GM19328 (cell line): ENCODE results near the gene LRP10.
"Not testable (repeated sequence)": the region's sequence is repeated elsewhere in the genome, so short reads cannot be mapped to it uniquely, and the experiment has no call there.

Experiments used
- ATAC-seq: cut with Tn5 transposase; IDR thresholded peaks from one replicate; pipeline ENCODE4 v1.9.1; 2021; ENCODE audit warnings: mild to moderate bottlenecking, moderate library complexity; ENCODE audit not compliant: unreplicated experiment

The LRP10 gene

GRCh38 chr14:22908601-22909000 lies 37.1 kb downstream of the LRP10 start:
- no peak for ATAC-seq

DNA sequence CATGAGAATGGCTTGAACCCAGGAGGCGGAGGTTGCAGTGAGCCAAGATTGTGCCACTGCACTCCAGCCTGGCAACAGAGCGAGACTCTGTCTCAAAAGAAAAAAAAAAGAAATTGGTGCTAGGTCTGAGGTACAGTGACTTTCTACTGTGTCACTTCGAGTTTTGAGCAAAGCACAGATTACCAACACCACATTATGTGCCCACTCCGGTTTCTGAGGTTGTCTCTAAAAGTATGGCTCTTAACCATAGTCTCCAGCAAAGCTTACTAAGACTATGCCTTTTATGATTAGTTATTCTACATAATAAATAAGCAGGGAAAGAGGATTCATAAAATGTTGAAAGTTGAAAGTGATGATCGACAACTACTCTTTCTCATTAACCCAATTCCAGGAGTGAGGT lies 39.4 kb downstream of the LRP10 start:
- no peak for ATAC-seq

DNA sequence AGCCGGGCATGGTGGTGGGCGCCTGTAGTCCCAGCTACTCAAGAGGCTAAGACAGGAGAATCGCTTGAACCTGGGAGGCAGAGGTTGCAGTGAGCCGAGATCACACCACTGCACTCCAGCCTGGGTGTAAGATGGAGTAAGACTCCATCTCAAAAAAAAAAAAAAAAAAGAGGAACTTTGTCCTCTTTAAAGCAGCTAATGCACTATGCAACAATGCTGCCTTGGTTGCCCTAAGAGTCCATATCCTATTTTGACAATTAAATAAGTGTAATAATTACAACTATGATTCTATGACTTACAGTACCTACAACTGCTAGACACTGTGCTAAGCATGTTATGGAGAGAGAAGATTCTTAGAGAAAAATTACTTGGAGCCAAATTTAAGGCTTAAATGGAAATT lies 43.3 kb downstream of the LRP10 start:
- ATAC-seq, result not testable (repeated sequence)

DNA sequence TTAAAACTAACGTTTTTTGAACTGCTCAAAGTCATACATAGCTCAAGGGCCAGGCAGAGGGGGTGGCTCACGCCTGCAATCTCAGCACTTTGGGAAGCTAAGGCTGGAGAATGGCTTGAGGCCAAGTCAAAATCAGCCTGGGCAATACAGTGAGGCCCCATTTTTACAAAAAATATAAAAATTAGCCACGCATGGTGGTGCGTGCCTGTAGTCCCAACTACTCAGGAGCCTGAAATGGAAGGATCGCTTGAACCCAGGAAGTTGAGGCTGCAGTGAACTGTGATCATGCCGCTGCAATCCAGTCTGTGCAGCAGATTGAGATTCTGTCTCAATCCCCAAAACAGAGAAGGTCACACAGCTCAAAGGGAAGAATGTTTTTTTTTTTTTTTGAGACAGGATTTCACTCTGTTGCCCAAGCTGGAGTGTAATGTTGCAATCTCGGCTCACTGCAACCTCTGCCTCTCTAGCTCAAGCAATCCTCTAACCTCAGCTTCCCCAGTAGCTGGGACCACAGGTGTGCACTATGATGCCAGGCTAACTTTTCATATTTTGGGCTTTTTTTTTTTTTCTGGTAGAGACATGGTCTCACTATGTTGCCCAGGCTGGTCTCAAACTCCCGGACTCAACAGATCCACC lies 44.5 kb downstream of the LRP10 start:
- no peak for ATAC-seq

DNA sequence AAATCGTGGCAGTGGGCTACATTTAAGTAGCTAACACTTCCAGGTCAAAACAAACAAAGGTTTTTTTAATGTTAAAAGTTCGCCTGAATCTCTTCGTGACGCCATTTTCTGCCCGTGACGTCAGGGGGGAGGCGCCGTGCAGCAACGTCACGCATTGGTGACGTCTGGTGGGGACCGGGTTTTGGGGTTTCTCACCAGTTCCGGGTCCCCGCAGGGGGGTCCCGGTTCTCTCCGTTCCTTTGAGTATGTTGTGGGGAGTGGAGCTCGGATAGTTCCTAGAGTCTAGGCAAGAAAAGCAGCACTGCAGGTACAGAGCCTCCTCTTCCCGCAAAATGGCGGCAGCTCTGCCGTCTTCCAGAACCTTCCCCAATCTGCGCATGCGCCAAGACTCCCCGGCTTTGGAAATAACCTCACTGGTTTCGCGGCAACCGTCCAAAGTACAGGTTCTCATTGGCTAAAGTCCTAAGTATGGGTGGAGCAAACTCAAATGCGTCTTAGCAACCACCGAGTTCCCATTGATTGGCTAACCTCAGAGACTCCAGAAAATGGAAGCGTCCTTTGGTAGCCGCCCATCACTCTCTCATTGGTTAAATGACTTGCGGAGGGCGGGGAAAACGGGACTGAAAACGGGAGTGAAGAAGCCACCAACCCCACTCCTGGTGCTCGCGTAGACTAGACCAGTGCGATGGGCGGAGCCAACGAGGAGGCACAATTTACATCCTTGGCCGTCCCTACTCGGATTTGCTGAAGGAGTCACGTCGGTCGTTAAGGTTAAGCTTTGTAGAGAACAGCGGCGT lies 47.5 kb downstream of the LRP10 start, which contains the start of gene RBM23:
TSS of gene RBM23 (minus strand) at position 346 of the 797 bp plus-strand sequence.
- peak; percentile 94 for ATAC-seq

GRCh38 chr14:22919601-22919921 lies 48.0 kb downstream of the LRP10 start:
- ATAC-seq, result peak; percentile 5

DNA sequence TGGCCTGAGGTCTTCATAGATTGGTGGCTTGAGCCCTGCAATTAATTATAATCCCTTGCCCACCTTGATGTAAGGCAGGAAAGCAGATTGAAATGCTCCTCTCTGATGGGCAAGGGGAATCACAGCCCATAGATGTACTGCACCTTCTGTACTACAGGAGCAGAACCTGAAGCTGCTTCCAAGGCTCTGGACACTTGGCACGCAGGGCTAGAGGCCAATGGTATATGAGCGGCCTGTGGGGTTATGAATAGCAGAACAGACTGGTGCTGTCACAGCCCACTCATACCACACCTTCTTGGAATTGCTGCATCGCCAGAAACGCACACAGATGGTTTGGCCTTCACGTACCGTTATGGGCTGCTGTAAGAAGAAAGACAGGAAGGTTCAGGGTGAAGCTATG lies 49.2 kb downstream of the LRP10 start:
- ATAC-seq, result no peak

- no peak for ATAC-seq
Observed at GRCh38 chr14:22922294-22922693, 50.8 kb downstream of the LRP10 start.

DNA sequence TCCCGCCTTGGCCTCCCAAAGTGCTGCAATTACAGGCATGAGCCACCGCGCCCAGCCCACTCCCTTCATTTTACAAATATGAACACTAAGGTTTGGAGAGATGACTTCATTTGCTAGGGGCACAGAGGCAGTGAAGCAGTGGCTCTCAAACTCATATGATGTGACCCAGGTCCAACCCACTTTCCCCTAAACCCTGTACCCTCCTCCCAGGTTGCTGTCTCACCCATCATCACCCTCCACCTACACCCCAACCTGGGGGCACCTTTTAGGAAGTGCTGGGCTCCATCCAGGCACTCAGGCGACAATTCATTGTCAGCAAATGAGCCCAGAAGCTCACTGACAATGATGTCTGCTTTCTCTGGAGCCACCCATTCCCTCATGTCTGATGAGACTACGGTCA lies 52.2 kb downstream of the LRP10 start:
- ATAC-seq, result no peak

- no peak for ATAC-seq
Observed at GRCh38 chr14:22925513-22925912, 54.0 kb downstream of the LRP10 start.

DNA sequence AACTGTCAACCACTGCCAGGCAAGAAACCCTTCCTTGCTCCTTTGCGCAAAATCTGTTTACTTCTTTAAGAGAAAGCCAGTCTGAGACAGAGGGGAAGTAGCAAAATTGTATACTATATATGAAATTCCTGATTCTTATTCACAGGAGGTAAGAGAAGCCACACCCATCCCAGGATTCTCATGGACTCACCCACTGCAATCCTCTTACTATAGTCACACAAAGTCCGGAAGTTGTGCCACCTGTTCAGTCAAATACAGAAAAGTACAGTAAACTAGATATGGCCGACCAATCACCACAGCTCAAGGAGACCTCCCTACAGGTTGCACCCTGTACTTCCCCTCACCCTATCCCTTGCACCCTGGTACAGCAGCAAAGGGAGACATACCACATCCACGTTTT lies 54.8 kb downstream of the LRP10 start:
- no peak for ATAC-seq

GRCh38 chr14:22928237-22929103 lies 56.9 kb downstream of the LRP10 start:
- no peak for ATAC-seq

- peak; percentile 90 for ATAC-seq
Observed at GRCh38 chr14:22929104-22929960, 57.8 kb downstream of the LRP10 start, which contains the start of gene PRMT5. Gene PRMT5, minus strand, starts transcription at chr14:22929376. Its CDS starts 15 bp downstream, at chr14:22929361.

DNA sequence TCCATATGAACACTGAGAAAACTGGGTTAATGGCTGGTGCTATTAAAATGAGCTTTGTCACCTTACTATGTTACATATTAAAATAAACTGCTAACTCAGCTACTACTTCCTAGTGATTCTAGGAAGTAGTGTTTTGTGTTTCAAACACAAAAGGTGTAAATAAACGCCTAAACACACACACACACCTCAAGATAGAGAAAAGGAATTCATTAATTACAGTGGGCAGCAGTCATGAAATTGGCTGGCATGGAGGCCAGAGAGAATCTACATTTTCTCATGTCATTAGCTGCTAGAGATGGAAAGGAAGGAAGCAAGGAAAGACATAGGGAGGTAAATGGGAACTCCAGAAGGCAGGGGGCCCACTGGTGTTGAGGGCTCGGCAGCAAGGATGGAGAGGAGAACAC lies 58.4 kb downstream of the LRP10 start:
- ATAC-seq, result no peak
